Measurements from ENCODE around the gene FOXP2.
"Not testable (repeated sequence)": the region's sequence is repeated elsewhere in the genome, so short reads cannot be mapped to it uniquely, and the experiment has no call there.

The FOXP2 gene

GRCh38 chr7:114588506-114588905 lies 173.9 kb downstream of the FOXP2 start:
- no peak for DNase-seq (ENCODE audit: low read depth, low spot score)

GRCh38 chr7:114589436-114589835 lies 174.8 kb downstream of the FOXP2 start:
- no peak for DNase-seq (ENCODE audit: low read depth, low spot score)

- no peak for DNase-seq (ENCODE audit: low read depth, low spot score)
Observed at GRCh38 chr7:114590298-114590697, 175.7 kb downstream of the FOXP2 start.

GRCh38 chr7:114598946-114599345 lies 184.3 kb downstream of the FOXP2 start:
- DNase-seq (ENCODE audit: low read depth, low spot score) = no peak

GRCh38 chr7:114606100-114606499 lies 191.5 kb downstream of the FOXP2 start:
- no peak for DNase-seq (ENCODE audit: low read depth, low spot score)

- DNase-seq (ENCODE audit: low read depth, low spot score) = not testable (repeated sequence)
Observed at GRCh38 chr7:114608822-114609221, 194.2 kb downstream of the FOXP2 start.

GRCh38 chr7:114620208-114620607 lies 205.6 kb downstream of the FOXP2 start:
- no peak for DNase-seq (ENCODE audit: low read depth, low spot score)

- DNase-seq (ENCODE audit: low read depth, low spot score) = no peak
Observed at GRCh38 chr7:114622221-114622620, 207.6 kb downstream of the FOXP2 start.

- no peak for DNase-seq (ENCODE audit: low read depth, low spot score)
Observed at GRCh38 chr7:114623146-114623545, 208.5 kb downstream of the FOXP2 start.

- DNase-seq (ENCODE audit: low read depth, low spot score) = no peak
Observed at GRCh38 chr7:114627231-114627630, 212.6 kb downstream of the FOXP2 start.

GRCh38 chr7:114628362-114628761 lies 213.7 kb downstream of the FOXP2 start:
- no peak for DNase-seq (ENCODE audit: low read depth, low spot score)

GRCh38 chr7:114629762-114630161 lies 215.1 kb downstream of the FOXP2 start:
- DNase-seq (ENCODE audit: low read depth, low spot score) = no peak

- DNase-seq (ENCODE audit: low read depth, low spot score) = no peak
Observed at GRCh38 chr7:114630201-114630990, 215.8 kb downstream of the FOXP2 start.

- DNase-seq (ENCODE audit: low read depth, low spot score) = no peak
Observed at GRCh38 chr7:114631249-114631822, 216.7 kb downstream of the FOXP2 start.

- DNase-seq (ENCODE audit: low read depth, low spot score) = no peak
Observed at GRCh38 chr7:114639451-114639850, 224.8 kb downstream of the FOXP2 start.

GRCh38 chr7:114644455-114644854 lies 229.8 kb downstream of the FOXP2 start:
- DNase-seq (ENCODE audit: low read depth, low spot score) = no peak

- DNase-seq (ENCODE audit: low read depth, low spot score) = no peak
Observed at GRCh38 chr7:114645451-114645850, 230.8 kb downstream of the FOXP2 start.

- DNase-seq (ENCODE audit: low read depth, low spot score) = no peak
Observed at GRCh38 chr7:114647518-114647917, 232.9 kb downstream of the FOXP2 start.

GRCh38 chr7:114648117-114648516 lies 233.5 kb downstream of the FOXP2 start:
- no peak for DNase-seq (ENCODE audit: low read depth, low spot score)

- DNase-seq (ENCODE audit: low read depth, low spot score) = no peak
Observed at GRCh38 chr7:114648680-114649079, 234.1 kb downstream of the FOXP2 start.

- DNase-seq (ENCODE audit: low read depth, low spot score) = no peak
Observed at GRCh38 chr7:114649689-114650088, 235.1 kb downstream of the FOXP2 start.

GRCh38 chr7:114650491-114650890 lies 235.9 kb downstream of the FOXP2 start:
- no peak for DNase-seq (ENCODE audit: low read depth, low spot score)

- DNase-seq (ENCODE audit: low read depth, low spot score) = no peak
Observed at GRCh38 chr7:114652041-114652440, 237.4 kb downstream of the FOXP2 start.

All from iPS DF 19.7 (cell line).